Ramos (cell line): Measurements from ENCODE around the gene ACD.
"Not testable (repeated sequence)": the region's sequence is repeated elsewhere in the genome, so short reads cannot be mapped to it uniquely, and the experiment has no call there.

Source experiments
- in situ Hi-C: fragments of 300-500 bp; cut with MboI; formaldehyde crosslinking; loops from one replicate; pipeline ENCODE4 v1.14.3; 2022; ENCODE audit warnings: low sequenced_read_pairs; ENCODE audit not compliant: unreplicated experiment

The ACD gene

GRCh38 chr16:67659675-67660563 lies at the start of gene ACD:
Gene ACD, minus strand, starts transcription at chr16:67660260. Its CDS starts 40 bp downstream, at chr16:67660220.
- in situ Hi-C loops, result no loop called here

GRCh38 chr16:67709050-67709449 lies 49.0 kb upstream of the ACD start:
- in situ Hi-C loops, result no loop called here

GRCh38 chr16:67708368-67708771 lies 48.3 kb upstream of the ACD start:
- in situ Hi-C loops, result no loop called here

- in situ Hi-C loops, result no loop called here
These were observed 47.7 kb upstream of the ACD start for GRCh38 chr16:67707790-67708189.

- in situ Hi-C loops, result no loop called here
These were observed 47.1 kb upstream of the ACD start for GRCh38 chr16:67707210-67707609.

GRCh38 chr16:67704110-67704509 lies 44.0 kb upstream of the ACD start:
- in situ Hi-C loops, result no loop called here

GRCh38 chr16:67703626-67704025 lies 43.6 kb upstream of the ACD start:
- in situ Hi-C loops, result no loop called here

GRCh38 chr16:67702130-67702529 lies 42.1 kb upstream of the ACD start:
- in situ Hi-C loops, result no loop called here

GRCh38 chr16:67701420-67701819 lies 41.4 kb upstream of the ACD start:
- in situ Hi-C loops, result no loop called here

- in situ Hi-C loops, result no loop called here
These were observed 39.2 kb upstream of the ACD start for GRCh38 chr16:67699265-67699664.

- in situ Hi-C loops, result no loop called here
These were observed 37.5 kb upstream of the ACD start for GRCh38 chr16:67697422-67698185.

GRCh38 chr16:67694611-67695010 lies 34.6 kb upstream of the ACD start:
- in situ Hi-C loops, result no loop called here

GRCh38 chr16:67693517-67694285 lies 33.6 kb upstream of the ACD start:
- in situ Hi-C loops, result not testable (repeated sequence)

- in situ Hi-C loops, result no loop called here
These were observed 25.5 kb upstream of the ACD start for GRCh38 chr16:67685388-67686112.

GRCh38 chr16:67683767-67684166 lies 23.7 kb upstream of the ACD start:
- in situ Hi-C loops, result no loop called here

- in situ Hi-C loops, result loop anchor here (5.0 to 10.0 kb wide), 2 partner anchors 247 to 365 kb away; no protein-coding TSS in a partner anchor
These were observed 20.2 kb upstream of the ACD start for GRCh38 chr16:67679935-67680897.

GRCh38 chr16:67678354-67679023 lies 18.4 kb upstream of the ACD start:
- in situ Hi-C loops, result loop anchor here (5.0 to 10.0 kb wide), 2 partner anchors 249 to 366 kb away; no protein-coding TSS in a partner anchor

- in situ Hi-C loops, result loop anchor here (5.0 to 10.0 kb wide), 2 partner anchors 250 to 367 kb away; no protein-coding TSS in a partner anchor
These were observed 17.7 kb upstream of the ACD start for GRCh38 chr16:67677712-67678111.
